SK-N-SH (cell line): Measurements from ENCODE around the gene RNLS. TPM values are rescaled to one million over a fixed set of nuclear protein-coding genes. Genes with fewer than 3 reads are reported as not detected.

ENCODE experiments used
- CTCF ChIA-PET: fragments of 300-600, 350-600 bp; formaldehyde crosslinking; extraction: SDS; loops from one replicate; lab custom pipeline; 2021; lab: Yijun Ruan, JAX
- POLR2A ChIA-PET: fragments of 350-600 bp; sonication (Branson Sonifier 250); formaldehyde crosslinking; extraction: SDS; loops from one replicate; lab custom pipeline; 2020; ENCODE audit warnings: antibody characterized with exemption, inconsistent platforms; lab: Yijun Ruan, JAX
- DNase-seq: peaks from one replicate; pipeline ENCODE4 v3.0.0; 2012
- H2AFZ ChIP-seq: fragments of 200-600 bp; sonication (generic); 2 replicates; pipeline ENCODE4 v1.8.1; 2016; ENCODE audit warnings: antibody characterized with exemption, mild to moderate bottlenecking, low read depth
- H3F3A ChIP-seq: fragments of 200-600 bp; sonication (generic); replicated peaks from 2 replicates; pipeline ENCODE3; 2016; ENCODE audit warnings: antibody characterized with exemption, mild to moderate bottlenecking; ENCODE audit not compliant: insufficient read depth
- H3K27ac ChIP-seq, 2 experiments: fragments of 200-500 bp in 1 of 2; fragments of 200-600 bp in 1 of 2; sonication (Bioruptor generic) in 1 of 2; sonication (generic), shearing (Covaris generic) in 1 of 2; 2 replicates each; pipeline versions ENCODE4 v1.5.1 to v1.6.1; 2014 to 2016; ENCODE audit warnings: low read depth in 2 of 2, inconsistent platforms in 1 of 2, low read length in 1 of 2, mild to moderate bottlenecking in 1 of 2, mixed read lengths in 1 of 2
- H3K27me3 ChIP-seq: fragments of 200-600 bp; sonication (generic), shearing (Covaris generic); 2 replicates; pipeline ENCODE4 v1.6.1; 2016; ENCODE audit warnings: mixed run types; ENCODE audit not compliant: insufficient read depth
- H3K36me3 ChIP-seq, 2 experiments: fragments of 200-500 bp in 1 of 2; fragments of 200-600 bp in 1 of 2; sonication (Bioruptor generic) in 1 of 2; sonication (generic) in 1 of 2; replicated peaks in 1 of 2; 2 replicates each; pipeline versions ENCODE3 to v1.5.1; 2014 to 2016; ENCODE audit warnings: low read length in 1 of 2, mild to moderate bottlenecking in 1 of 2; ENCODE audit not compliant: insufficient read depth in 2 of 2, control insufficient read depth in 1 of 2
- H3K4me1 ChIP-seq, 2 experiments: fragments of 200-500 bp in 1 of 2; fragments of 200-600 bp in 1 of 2; sonication (Bioruptor generic) in 1 of 2; sonication (generic), shearing (Covaris generic) in 1 of 2; 2 replicates each; pipeline versions ENCODE4 v1.5.1 to v1.6.1; 2014 to 2016; ENCODE audit warnings: low read depth in 1 of 2, low read length in 1 of 2, mixed run types in 1 of 2; ENCODE audit not compliant: insufficient read depth in 2 of 2, control insufficient read depth in 1 of 2
- H3K4me2 ChIP-seq: fragments of 200-600 bp; sonication (generic), shearing (Covaris generic); 2 replicates; pipeline ENCODE4 v1.6.1; 2017; ENCODE audit warnings: mixed run types
- H3K4me3 ChIP-seq, 2 experiments: fragments of 200-500 bp in 1 of 2; fragments of 200-600 bp in 1 of 2; sonication (Bioruptor generic) in 1 of 2; sonication (generic), shearing (Covaris generic) in 1 of 2; 2 replicates each; pipeline versions ENCODE4 v1.5.1 to v1.8.1; 2014 to 2016; ENCODE audit warnings: low read depth in 2 of 2, inconsistent platforms in 1 of 2, low read length in 1 of 2, mild to moderate bottlenecking in 1 of 2, mixed read lengths in 1 of 2, moderate library complexity in 1 of 2
- H3K79me2 ChIP-seq: fragments of 200-600 bp; sonication (generic); 2 replicates; pipeline ENCODE4 v1.8.1; 2017; ENCODE audit warnings: mild to moderate bottlenecking; ENCODE audit not compliant: insufficient read depth
- H3K9ac ChIP-seq: fragments of 200-600 bp; sonication (generic); 2 replicates; pipeline ENCODE4 v1.6.1; 2017; ENCODE audit warnings: mixed run types
- H3K9me2 ChIP-seq: fragments of 200-600 bp; sonication (generic); 2 replicates; pipeline ENCODE4 v1.6.1; 2017; ENCODE audit warnings: mixed run types
- H3K9me3 ChIP-seq: fragments of 200-600 bp; sonication (generic); 2 replicates; pipeline ENCODE4 v1.6.1; 2017; ENCODE audit warnings: mixed run types, mild to moderate bottlenecking, moderate library complexity
- H4K20me1 ChIP-seq: fragments of 200-600 bp; sonication (generic); 2 replicates; pipeline ENCODE4 v1.6.1; 2017; ENCODE audit warnings: mild to moderate bottlenecking, mixed run types; ENCODE audit not compliant: insufficient read depth
- CHD2 ChIP-seq: fragments of 150-350 bp; IDR thresholded peaks from 2 replicates; pipeline ENCODE4 v1.6.1; 2018; ENCODE audit warnings: low read length; ENCODE audit not compliant: partially characterized antibody
- CTCF ChIP-seq: fragments of 200-600 bp; sonication (generic); IDR thresholded peaks from 2 replicates; pipeline ENCODE4 v1.6.1; 2017; ENCODE audit warnings: antibody characterized with exemption, mild to moderate bottlenecking, moderate library complexity
- ELF1 ChIP-seq: IDR thresholded peaks from 2 replicates; pipeline ENCODE4 v1.4.0; 2012
- EZH2phosphoT487 ChIP-seq: fragments of 200-600 bp; sonication (generic); IDR thresholded peaks from 2 replicates; pipeline ENCODE4 v1.6.1; 2017; ENCODE audit warnings: low read depth, mixed run types, mild to moderate bottlenecking, antibody characterized with exemption, moderate library complexity, borderline replicate concordance
- FOXJ3 ChIP-seq: sonication (generic); formaldehyde crosslinking; IDR thresholded peaks from 2 replicates; pipeline ENCODE4 v1.5.1; 2020; ENCODE audit warnings: mild to moderate bottlenecking, missing genetic modification reagents
- GATA2 ChIP-seq: sonication (generic); formaldehyde crosslinking; IDR thresholded peaks from 2 replicates; pipeline ENCODE4 v1.5.0; 2020; ENCODE audit warnings: mild to moderate bottlenecking, missing genetic modification reagents
- MAX ChIP-seq: IDR thresholded peaks from 2 replicates; pipeline ENCODE4 v1.4.0; 2012; ENCODE audit warnings: low read depth
- RAD21 ChIP-seq: IDR thresholded peaks from 2 replicates; pipeline ENCODE4 v1.6.1; 2012; ENCODE audit warnings: mild to moderate bottlenecking, low read length
- RFX5 ChIP-seq: IDR thresholded peaks from 2 replicates; pipeline ENCODE4 v1.6.1; 2012; ENCODE audit warnings: mild to moderate bottlenecking, improper control_type of control experiment, low read length
- SIN3A ChIP-seq: IDR thresholded peaks from 2 replicates; pipeline ENCODE4 v1.6.1; 2012; ENCODE audit warnings: low read depth, mild to moderate bottlenecking, low read length, moderate library complexity, borderline replicate concordance
- USF1 ChIP-seq: IDR thresholded peaks from 2 replicates; pipeline ENCODE4 v1.4.0; 2012; ENCODE audit warnings: low read depth, borderline replicate concordance
- ZBTB33 ChIP-seq: IDR thresholded peaks from 2 replicates; pipeline ENCODE4 v1.4.0; 2012; ENCODE audit warnings: low read depth, borderline replicate concordance
- WGBS: methylation state at CpG from one replicate; pipeline ENCODE4 v1.1.6; 2017; ENCODE audit warnings: low lambda C conversion rate; 5-methylcytosine and 5-hydroxymethylcytosine counted together
- polyA plus RNA-seq, 3 experiments: library from polyadenylated mRNA; depleted of rRNA; stranded (reverse); fragments of >200 nt; gene quantifications; 2 replicates each; pipeline ENCODE4 v1.2.3, GENCODE V29; 2012

RNLS gene
- polyA plus RNA-seq, 1 of the 3 experiments (the other 2 are of a cell fraction): not detected

- Histone ChIP-seq H2AFZ (no peak overlapping the region), H3K4me3 (no peak overlapping the region), H3K27ac (peak overlapping the region in 1 of 2 experiments; percentile 98; a peak in 2 of 4 replicates), H3K9me2 (no peaks in the 10 kb centered on the region), H3K9me3 (no peaks in the 10 kb centered on the region), H3K4me2 (no peak overlapping the region), H3K9ac (no peak overlapping the region), H3F3A (no peaks in the 10 kb centered on the region), H3K4me1 (peaks cover 0 to 47% of the 10 kb centered on the region in 2 experiments; a peak in 2 of 4 replicates), H3K79me2 (no peaks in the 10 kb centered on the region), H3K27me3 (no peaks in the 10 kb centered on the region), H4K20me1 (no peaks in the 10 kb centered on the region), H3K36me3 (no peaks in the 10 kb centered on the region)
- WGBS: 88% methylated on average over 3 of the region's 3 CpGs
- TF ChIP-seq GATA2 (CRISPR knock-in tag) (peak; percentile 72), MAX (no peak), CHD2 (peak; percentile 13), RAD21 (no peak)
- ChIA-PET CTCF (interaction anchor here (1.6 kb wide), 1 partner anchor 47 kb away, joined by 6 read pairs; no protein-coding TSS in a partner anchor), POLR2A (interaction anchor here (1.5 kb wide), 1 partner anchor 44 kb away, joined by 10 read pairs; no protein-coding TSS in a partner anchor)
- DNase-seq: peak; percentile 22
These were observed 240.3 kb downstream of the RNLS start for GRCh38 chr10:88342733-88343310.

- Histone ChIP-seq H3K27me3 (no peaks in the 10 kb centered on the region), H3F3A (no peaks in the 10 kb centered on the region), H3K4me2 (no peak overlapping the region), H3K9ac (no peak overlapping the region), H3K79me2 (no peaks in the 10 kb centered on the region), H2AFZ (no peak overlapping the region), H4K20me1 (no peaks in the 10 kb centered on the region), H3K9me3 (no peaks in the 10 kb centered on the region), H3K9me2 (no peaks in the 10 kb centered on the region), H3K4me1 (no peaks in the 10 kb centered on the region; a peak in 1 of 4 replicates), H3K4me3 (no peak overlapping the region), H3K27ac (no peak overlapping the region), H3K36me3 (no peaks in the 10 kb centered on the region)
- ChIA-PET POLR2A (no interaction called here), CTCF (no interaction called here)
- DNase-seq: no peak
- TF ChIP-seq RFX5: no peak
- TF ChIP-seq ZBTB33: no peak
- no peak for TF ChIP-seq ELF1
- TF ChIP-seq SIN3A: no peak
- 71% methylated on average over 1 of the region's 1 CpG for WGBS
These were observed 246.0 kb downstream of the RNLS start for GRCh38 chr10:88337134-88337533.

- Histone ChIP-seq H3K9me3 (no peaks in the 10 kb centered on the region), H4K20me1 (no peaks in the 10 kb centered on the region), H3F3A (no peaks in the 10 kb centered on the region), H3K4me1 (no peaks in the 10 kb centered on the region; a peak in 1 of 4 replicates), H2AFZ (no peak overlapping the region), H3K9me2 (no peaks in the 10 kb centered on the region), H3K27me3 (no peaks in the 10 kb centered on the region), H3K79me2 (no peaks in the 10 kb centered on the region), H3K4me3 (no peak overlapping the region), H3K27ac (no peak overlapping the region), H3K9ac (no peak overlapping the region), H3K4me2 (no peak overlapping the region), H3K36me3 (no peaks in the 10 kb centered on the region)
- DNase-seq: no peak
- WGBS: 94% methylated on average over 4 of the region's 4 CpGs
- POLR2A ChIA-PET: no interaction called here
- TF ChIP-seq USF1 (no peak), CTCF (no peak), RAD21 (no peak), EZH2phosphoT487 (no peak), FOXJ3 (CRISPR knock-in tag) (no peak), CHD2 (no peak), ELF1 (no peak)
- CTCF ChIA-PET: interaction anchor here (1.0 to 1.1 kb wide), 2 partner anchors 10 to 53 kb away, joined by 3 read pairs; no protein-coding TSS in a partner anchor
These were observed 246.8 kb downstream of the RNLS start for GRCh38 chr10:88336334-88336733.
